Osteocyte (in vitro differentiated cells): ENCODE data around the gene PLEKHG4B. TPM values are rescaled to one million over a fixed set of nuclear protein-coding genes. Genes with fewer than 3 reads are reported as not detected.

Experiments
- DNase-seq: peaks from one replicate; pipeline ENCODE4 v3.0.0; 2021; ENCODE audit warnings: mixed read lengths; ENCODE audit not compliant: unreplicated experiment; ENCODE audit errors: extremely low spot score
- H3K27ac Mint-ChIP-seq: one replicate; pipeline ENCODE4 v1.8.0; 2021; ENCODE audit warnings: mild to moderate bottlenecking, mixed read lengths; ENCODE audit not compliant: unreplicated experiment
- H3K27me3 Mint-ChIP-seq: one replicate; pipeline ENCODE4 v1.8.0; 2021; ENCODE audit warnings: mixed read lengths; ENCODE audit not compliant: unreplicated experiment
- H3K36me3 Mint-ChIP-seq: one replicate; pipeline ENCODE4 v1.8.0; 2021; ENCODE audit warnings: mixed read lengths; ENCODE audit not compliant: unreplicated experiment
- H3K4me1 Mint-ChIP-seq: one replicate; pipeline ENCODE4 v1.8.0; 2021; ENCODE audit warnings: mixed read lengths; ENCODE audit not compliant: unreplicated experiment
- H3K4me3 Mint-ChIP-seq: one replicate; pipeline ENCODE4 v1.8.0; 2021; ENCODE audit warnings: mild to moderate bottlenecking, moderate library complexity, mixed read lengths; ENCODE audit not compliant: unreplicated experiment
- H3K9me3 Mint-ChIP-seq: one replicate; pipeline ENCODE4 v1.8.0; 2021; ENCODE audit warnings: mixed read lengths; ENCODE audit not compliant: unreplicated experiment
- CTCF ChIP-seq: fragments of 200-600 bp; sonication (generic); IDR thresholded peaks from 2 replicates; pipeline ENCODE4 v1.5.0; 2021; ENCODE audit warnings: antibody characterized with exemption, mild to moderate bottlenecking, moderate library complexity
- total RNA-seq: library from RNA; stranded (reverse); gene quantifications from 2 replicates; pipeline ENCODE4 v1.2.1, GENCODE V29; 2021

Gene PLEKHG4B
- total RNA-seq, 1 donor from 2014 or later, result 4.5 TPM

GRCh38 chr5:172841-173251 is 80.9 kb downstream of the PLEKHG4B start:
- no peak for DNase-seq
- H3K27me3 Mint-ChIP-seq, result peaks cover 2% of the 10 kb centered on the region
- peaks cover 2% of the 10 kb centered on the region for H3K36me3 Mint-ChIP-seq
- TF ChIP-seq CTCF, result no peak
- H3K4me3 Mint-ChIP-seq, result no peak overlapping the region
- H3K27ac Mint-ChIP-seq, result no peak overlapping the region
- no peaks in the 10 kb centered on the region for H3K9me3 Mint-ChIP-seq
- peaks cover 29% of the 10 kb centered on the region for H3K4me1 Mint-ChIP-seq

GRCh38 chr5:173392-174290 is 81.7 kb downstream of the PLEKHG4B start:
- Mint-ChIP-seq H3K27ac (no peak overlapping the region), H3K4me1 (peaks cover 21% of the 10 kb centered on the region), H3K36me3 (peaks cover 2% of the 10 kb centered on the region), H3K4me3 (no peak overlapping the region), H3K27me3 (peaks cover 9% of the 10 kb centered on the region), H3K9me3 (no peaks in the 10 kb centered on the region)
- no peak for TF ChIP-seq CTCF
- no peak for DNase-seq

- DNase-seq, result no peak
- Mint-ChIP-seq H3K9me3 (no peaks in the 10 kb centered on the region), H3K27me3 (peaks cover 12% of the 10 kb centered on the region), H3K27ac (no peak overlapping the region), H3K4me1 (peaks cover 15% of the 10 kb centered on the region), H3K36me3 (peaks cover 2% of the 10 kb centered on the region), H3K4me3 (no peak overlapping the region)
- no peak for TF ChIP-seq CTCF
Observed at GRCh38 chr5:174291-174600, 82.3 kb downstream of the PLEKHG4B start.

- Mint-ChIP-seq H3K9me3 (no peaks in the 10 kb centered on the region), H3K36me3 (peaks cover 2% of the 10 kb centered on the region), H3K27me3 (peaks cover 16% of the 10 kb centered on the region), H3K27ac (no peak overlapping the region), H3K4me1 (peaks cover 8% of the 10 kb centered on the region), H3K4me3 (no peak overlapping the region)
- no peak for TF ChIP-seq CTCF
- no peak for DNase-seq
Observed at GRCh38 chr5:174876-175465, 83.0 kb downstream of the PLEKHG4B start.

GRCh38 chr5:176296-176823 is 84.4 kb downstream of the PLEKHG4B start:
- Mint-ChIP-seq H3K27me3 (peaks cover 19% of the 10 kb centered on the region), H3K36me3 (peaks cover 2% of the 10 kb centered on the region), H3K9me3 (no peaks in the 10 kb centered on the region), H3K4me1 (peaks cover 3% of the 10 kb centered on the region), H3K27ac (no peak overlapping the region), H3K4me3 (no peak overlapping the region)
- DNase-seq, result no peak
- no peak for TF ChIP-seq CTCF
